Fibroblast of mammary gland (primary cell): Measurements from ENCODE around the gene SLC46A3.

Experiments
- DNase-seq: peaks from one replicate; pipeline ENCODE4 v3.0.0-alpha.2; 2010; ENCODE audit warnings: low read depth
- H3K4me3 ChIP-seq: 2 replicates; pipeline ENCODE4 v1.5.1; 2011; ENCODE audit warnings: low read depth, mild to moderate bottlenecking, low read length, moderate library complexity; ENCODE audit not compliant: control insufficient read depth
- TF ChIP-seq, protein P1 (sequence below): conservative IDR thresholded peaks from 2 replicates; pipeline ENCODE4 v1.5.1; 2011; ENCODE audit warnings: low read depth, low read length, inconsistent platforms; ENCODE audit not compliant: control insufficient read depth, insufficient read depth

The SLC46A3 gene

DNA sequence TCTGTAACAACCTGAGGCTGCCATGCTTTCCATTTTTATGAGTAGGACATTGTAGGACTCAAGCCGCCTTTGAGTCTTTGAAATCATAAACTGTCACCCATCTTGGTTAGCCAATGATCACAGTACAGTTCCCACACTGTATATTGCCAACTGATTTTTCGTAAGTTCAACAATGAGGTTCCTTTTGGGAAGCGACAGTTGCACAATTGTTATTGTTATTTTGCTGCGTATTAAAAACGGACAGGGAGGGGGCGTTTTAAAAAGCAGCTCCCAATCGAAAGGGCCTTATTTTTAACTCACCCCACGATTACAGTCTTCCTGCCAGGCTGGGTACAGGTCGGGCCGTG lies 601 bp downstream of the SLC46A3 start:
- TF ChIP-seq, protein P1, sequence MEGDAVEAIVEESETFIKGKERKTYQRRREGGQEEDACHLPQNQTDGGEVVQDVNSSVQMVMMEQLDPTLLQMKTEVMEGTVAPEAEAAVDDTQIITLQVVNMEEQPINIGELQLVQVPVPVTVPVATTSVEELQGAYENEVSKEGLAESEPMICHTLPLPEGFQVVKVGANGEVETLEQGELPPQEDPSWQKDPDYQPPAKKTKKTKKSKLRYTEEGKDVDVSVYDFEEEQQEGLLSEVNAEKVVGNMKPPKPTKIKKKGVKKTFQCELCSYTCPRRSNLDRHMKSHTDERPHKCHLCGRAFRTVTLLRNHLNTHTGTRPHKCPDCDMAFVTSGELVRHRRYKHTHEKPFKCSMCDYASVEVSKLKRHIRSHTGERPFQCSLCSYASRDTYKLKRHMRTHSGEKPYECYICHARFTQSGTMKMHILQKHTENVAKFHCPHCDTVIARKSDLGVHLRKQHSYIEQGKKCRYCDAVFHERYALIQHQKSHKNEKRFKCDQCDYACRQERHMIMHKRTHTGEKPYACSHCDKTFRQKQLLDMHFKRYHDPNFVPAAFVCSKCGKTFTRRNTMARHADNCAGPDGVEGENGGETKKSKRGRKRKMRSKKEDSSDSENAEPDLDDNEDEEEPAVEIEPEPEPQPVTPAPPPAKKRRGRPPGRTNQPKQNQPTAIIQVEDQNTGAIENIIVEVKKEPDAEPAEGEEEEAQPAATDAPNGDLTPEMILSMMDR: no peak
- H3K4me3 ChIP-seq: peak overlapping the region; percentile 66
- DNase-seq: peak; percentile 51

DNA sequence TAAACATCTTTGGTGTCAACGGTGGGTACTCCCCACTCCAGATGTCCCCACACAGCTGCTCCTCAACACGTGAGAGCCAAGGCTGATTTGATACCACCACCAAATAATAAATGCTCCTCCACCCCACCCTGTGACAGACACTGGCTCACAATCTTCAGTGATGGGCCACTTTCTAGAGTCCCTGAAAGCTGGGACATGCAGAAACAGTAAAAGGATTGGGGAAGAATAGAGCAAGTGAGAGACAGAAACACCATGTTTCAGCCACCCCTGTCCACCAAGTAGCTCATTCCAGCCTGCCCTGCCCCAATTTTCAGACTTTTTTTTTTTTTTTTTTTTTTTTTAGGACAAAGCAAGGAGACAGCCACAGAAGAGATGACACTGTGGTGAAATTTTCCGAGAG lies 1.6 kb downstream of the SLC46A3 start:
- no peak for DNase-seq
- H3K4me3 ChIP-seq: no peak overlapping the region
- TF ChIP-seq, protein P1: no peak

DNA sequence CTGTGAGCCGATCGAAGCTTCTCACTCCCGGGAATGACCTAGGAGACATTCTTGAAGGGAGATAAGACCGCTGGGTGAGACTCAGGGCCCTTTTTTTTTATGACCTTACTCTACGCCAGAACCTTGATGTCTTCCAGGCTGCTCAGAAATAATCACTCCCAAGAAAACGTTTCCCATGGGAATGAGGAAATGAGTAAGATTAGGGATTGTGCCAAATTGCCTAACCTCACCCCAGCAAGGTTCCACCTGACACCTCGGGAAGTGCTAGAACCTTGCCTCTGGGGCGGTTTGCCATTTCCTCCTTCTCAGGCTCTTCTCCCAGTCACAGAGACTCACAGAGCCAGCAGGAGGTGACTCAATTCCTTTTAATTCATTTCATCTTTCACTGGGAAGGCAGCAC lies 2.3 kb downstream of the SLC46A3 start:
- H3K4me3 ChIP-seq: no peak overlapping the region
- TF ChIP-seq, protein P1: no peak
- DNase-seq: peak; percentile 92

DNA sequence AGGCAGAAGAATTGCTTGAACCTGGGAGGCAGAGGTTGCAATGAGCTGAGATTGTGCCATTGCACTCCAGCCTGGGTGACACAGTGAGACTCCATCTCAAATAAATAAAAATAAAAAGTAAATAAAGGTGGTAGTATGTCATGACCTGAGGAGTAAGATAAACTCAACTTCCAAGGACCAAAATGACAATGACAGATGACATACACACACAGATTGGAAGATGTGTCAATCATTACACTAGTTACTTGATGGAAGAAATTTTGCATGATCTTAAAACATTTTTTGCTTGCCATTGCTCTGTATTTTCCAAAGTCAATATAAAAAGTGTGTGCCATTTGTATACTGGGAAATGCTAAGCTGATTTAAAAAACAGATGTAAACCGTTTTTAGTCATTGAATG lies 4.1 kb downstream of the SLC46A3 start:
- TF ChIP-seq, protein P1: no peak
- DNase-seq: no peak
- H3K4me3 ChIP-seq: no peak overlapping the region

DNA sequence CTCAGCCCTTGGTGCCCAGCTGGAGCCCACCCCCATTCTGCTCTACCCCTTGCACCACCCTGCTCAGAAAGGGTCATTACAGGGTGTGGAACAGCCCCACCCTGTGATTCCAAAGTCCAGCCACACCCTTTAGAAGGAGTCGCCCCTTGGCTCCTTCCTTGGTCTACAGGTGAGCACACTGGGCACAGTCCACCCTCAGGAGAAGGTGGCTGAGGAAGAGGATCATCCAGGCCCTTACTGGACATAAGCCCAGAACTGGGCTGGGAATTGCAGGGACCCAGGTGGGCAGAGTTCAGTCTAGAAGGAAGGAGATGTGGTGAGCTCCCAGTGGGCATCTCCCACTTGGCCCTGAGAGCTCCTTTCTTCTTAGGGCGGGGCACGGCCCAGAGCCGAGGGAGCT lies 8.6 kb downstream of the SLC46A3 start:
- TF ChIP-seq, protein P1: no peak
- no peak for DNase-seq
- H3K4me3 ChIP-seq: no peak overlapping the region

DNA sequence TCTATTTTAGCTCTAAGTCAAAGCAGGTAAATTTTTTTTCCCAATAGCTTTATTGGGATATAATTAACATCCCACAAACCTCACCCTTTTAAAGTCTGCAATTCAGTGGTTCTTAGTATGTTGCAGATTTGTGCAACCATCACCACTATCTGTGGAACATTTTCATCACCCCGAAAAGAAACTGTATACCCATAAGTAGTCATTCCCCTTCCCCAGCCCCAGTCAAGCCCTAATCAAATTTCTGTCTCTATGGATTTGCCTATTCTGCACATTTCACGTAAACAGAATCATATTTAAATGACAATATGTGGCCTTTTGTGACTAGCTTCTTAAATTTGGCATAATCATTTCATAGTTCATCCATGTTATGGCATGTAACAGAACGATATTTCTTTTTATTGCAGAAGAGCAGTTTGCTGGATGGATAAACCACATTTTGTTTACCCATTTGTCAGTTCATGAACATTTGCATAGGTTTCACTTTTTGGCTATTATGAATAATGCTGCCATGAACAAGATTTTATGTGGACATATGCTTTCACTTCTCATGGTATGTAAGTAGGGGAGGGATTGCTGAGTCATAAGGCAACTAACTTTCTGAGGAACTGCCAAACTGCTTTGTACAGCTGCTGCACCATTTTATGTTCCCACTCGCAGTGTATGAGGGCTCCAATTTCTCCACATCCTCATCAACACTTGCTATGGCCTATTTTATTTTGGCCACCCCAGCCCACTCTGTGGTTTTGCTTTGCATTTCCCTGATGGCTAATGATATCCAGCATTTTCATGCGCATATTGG lies 10.9 kb downstream of the SLC46A3 start:
- H3K4me3 ChIP-seq: no peak overlapping the region
- TF ChIP-seq, protein P1: no peak
- peak; percentile 93 for DNase-seq

DNA sequence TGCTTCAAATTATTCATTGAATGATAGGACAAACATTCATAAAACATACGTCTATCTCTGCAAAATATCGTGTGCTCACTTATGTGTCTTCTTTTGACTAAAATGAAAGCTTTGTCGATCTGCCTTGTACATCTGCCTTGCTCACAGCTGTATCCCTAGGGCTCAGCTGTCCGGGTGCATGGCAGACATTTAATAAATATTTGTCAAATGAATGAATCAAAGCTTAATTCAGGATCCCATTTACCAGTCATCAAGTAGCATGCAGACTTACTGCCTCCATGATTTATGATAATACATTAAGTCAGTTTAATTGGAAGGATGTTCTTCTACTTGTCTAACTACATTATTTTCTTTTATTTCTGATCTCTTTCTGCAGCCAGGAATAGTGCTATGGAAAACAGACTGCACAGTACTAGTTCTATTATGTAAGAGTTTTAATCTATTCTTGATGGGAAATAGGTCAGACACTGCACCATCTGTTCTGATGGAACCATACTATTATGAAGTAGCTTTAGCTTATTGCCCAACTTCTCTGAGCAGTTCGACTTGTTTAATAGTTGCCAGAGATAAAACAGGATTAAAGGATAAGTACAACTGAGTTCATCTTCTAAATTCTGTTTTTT lies 13.2 kb downstream of the SLC46A3 start:
- TF ChIP-seq, protein P1: no peak
- DNase-seq: peak; percentile 62
- H3K4me3 ChIP-seq: no peak overlapping the region
